Skin of body (tissue), 2 donors: Measurements from ENCODE around the gene P3R3URF. TPM values are rescaled to one million over a fixed set of nuclear protein-coding genes. Genes with fewer than 3 reads are reported as not detected.

Experiments
- DNase-seq: peaks from one replicate; lab custom pipeline; 2025; lab: John Stamatoyannopoulos, UW
- total RNA-seq: library from RNA; depleted of rRNA; stranded (reverse); fragments of >200 nt; gene quantifications from one replicate; pipeline ENCODE4 v1.2.3, GENCODE V29; 2014

P3R3URF gene
- total RNA-seq, 1 donor from 2014 or later, result not detected

GRCh38 chr1:46174448-46175231, 1.6 kb downstream of the P3R3URF start, which contains the start of gene TSPAN1:
Gene TSPAN1, plus strand, starts transcription at chr1:46175087. Its CDS starts 6,021 bp downstream, at chr1:46181108.
- DNase-seq, result no peak

GRCh38 chr1:46173361-46173856, 2.9 kb downstream of the P3R3URF start:
- no peak for DNase-seq

- no peak for DNase-seq
These were observed 4.0 kb downstream of the P3R3URF start for GRCh38 chr1:46172321-46172720.

- DNase-seq, result no peak
These were observed 4.4 kb downstream of the P3R3URF start for GRCh38 chr1:46171871-46172270.

- DNase-seq, result no peak
These were observed 4.9 kb downstream of the P3R3URF start for GRCh38 chr1:46171351-46171750.

GRCh38 chr1:46169811-46170454, 6.4 kb downstream of the P3R3URF start:
- DNase-seq, result no peak

GRCh38 chr1:46168477-46168876, 7.8 kb downstream of the P3R3URF start:
- no peak for DNase-seq

GRCh38 chr1:46166521-46167462, 9.5 kb downstream of the P3R3URF start:
- DNase-seq, result no peak

GRCh38 chr1:46160212-46160611, 16.1 kb downstream of the P3R3URF start:
- DNase-seq, result no peak

- no peak for DNase-seq
These were observed 16.8 kb downstream of the P3R3URF start for GRCh38 chr1:46159516-46159915.

- no peak for DNase-seq
These were observed 17.7 kb downstream of the P3R3URF start for GRCh38 chr1:46158312-46159281.

GRCh38 chr1:46157916-46158311, 18.4 kb downstream of the P3R3URF start:
- DNase-seq, result no peak

GRCh38 chr1:46153732-46154131, 22.6 kb downstream of the P3R3URF start:
- no peak for DNase-seq

- no peak for DNase-seq
These were observed 23.1 kb downstream of the P3R3URF start for GRCh38 chr1:46153228-46153627.

GRCh38 chr1:46152016-46152415, 24.3 kb downstream of the P3R3URF start:
- DNase-seq, result no peak

GRCh38 chr1:46150085-46150484, 26.2 kb downstream of the P3R3URF start:
- no peak for DNase-seq

- no peak for DNase-seq
These were observed 28.0 kb downstream of the P3R3URF start for GRCh38 chr1:46148318-46148717.

- DNase-seq, result no peak
These were observed 38.4 kb downstream of the P3R3URF start for GRCh38 chr1:46137916-46138315.

GRCh38 chr1:46136711-46137110, 39.6 kb downstream of the P3R3URF start:
- DNase-seq, result no peak

- no peak for DNase-seq
These were observed 41.5 kb downstream of the P3R3URF start for GRCh38 chr1:46134660-46135331.
